Epidermal melanocyte (primary cell): Measurements from ENCODE around the gene INSYN1.
A peak's percentile ranks its signal among the peaks of the same experiment; 100 is the strongest.
"Not testable (repeated sequence)": the region's sequence is repeated elsewhere in the genome, so short reads cannot be mapped to it uniquely, and the experiment has no call there.

ENCODE experiments used
- DNase-seq: peaks from one replicate; pipeline ENCODE4 v3.0.0; 2011; ENCODE audit warnings: low spot score; ENCODE audit not compliant: insufficient read length

Gene INSYN1

DNA sequence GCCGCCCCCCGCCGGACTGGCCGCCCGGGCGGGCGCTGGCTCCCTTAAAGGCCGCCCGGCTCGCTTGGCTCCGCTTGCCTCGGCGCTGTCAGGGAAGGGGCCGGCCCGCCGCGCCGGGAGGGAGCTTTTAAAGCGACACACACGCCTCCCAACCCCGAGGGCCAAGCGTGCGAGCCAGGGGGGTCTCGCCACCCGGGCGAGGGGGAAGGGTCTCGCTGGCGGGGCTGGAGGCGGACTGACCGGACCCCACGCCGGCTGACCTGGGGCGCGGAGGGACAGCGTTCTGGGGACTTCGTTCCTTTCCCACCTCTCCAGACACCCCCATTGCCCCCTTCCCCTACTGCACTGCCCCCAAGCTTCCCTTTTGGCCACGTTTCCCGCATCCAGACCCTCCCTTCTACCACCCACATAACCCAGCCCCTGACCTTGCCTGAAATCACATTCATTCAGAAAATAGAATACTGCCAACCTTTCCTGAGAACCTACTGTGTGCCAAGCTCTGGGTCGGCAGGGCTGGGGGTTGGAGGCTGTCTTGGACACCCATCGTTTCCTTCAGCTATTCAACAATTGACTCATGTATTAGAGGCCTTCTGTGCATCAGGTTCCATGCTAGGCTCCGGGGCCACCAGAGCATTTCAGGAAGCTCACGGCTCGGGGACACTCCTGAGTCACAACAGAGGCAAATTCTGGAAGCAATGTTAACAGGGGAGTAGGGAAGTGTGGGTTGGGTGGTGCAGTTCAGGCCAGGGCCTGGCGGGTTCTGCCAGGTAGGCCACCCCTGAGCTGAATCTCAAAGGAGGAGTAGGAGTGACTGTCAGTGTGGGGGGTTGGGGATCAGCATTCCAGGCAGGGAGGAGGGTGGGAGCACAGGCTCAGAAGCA is at the start of gene INSYN1:
Gene INSYN1, minus strand, starts transcription at position 102 of the 881 bp plus-strand sequence. CDS start 2,221 bp downstream, outside the sequence.
- DNase-seq: peak; percentile 71

GRCh38 chr15:73802431-73803041 is 49.4 kb upstream of the INSYN1 start:
- no peak for DNase-seq

DNA sequence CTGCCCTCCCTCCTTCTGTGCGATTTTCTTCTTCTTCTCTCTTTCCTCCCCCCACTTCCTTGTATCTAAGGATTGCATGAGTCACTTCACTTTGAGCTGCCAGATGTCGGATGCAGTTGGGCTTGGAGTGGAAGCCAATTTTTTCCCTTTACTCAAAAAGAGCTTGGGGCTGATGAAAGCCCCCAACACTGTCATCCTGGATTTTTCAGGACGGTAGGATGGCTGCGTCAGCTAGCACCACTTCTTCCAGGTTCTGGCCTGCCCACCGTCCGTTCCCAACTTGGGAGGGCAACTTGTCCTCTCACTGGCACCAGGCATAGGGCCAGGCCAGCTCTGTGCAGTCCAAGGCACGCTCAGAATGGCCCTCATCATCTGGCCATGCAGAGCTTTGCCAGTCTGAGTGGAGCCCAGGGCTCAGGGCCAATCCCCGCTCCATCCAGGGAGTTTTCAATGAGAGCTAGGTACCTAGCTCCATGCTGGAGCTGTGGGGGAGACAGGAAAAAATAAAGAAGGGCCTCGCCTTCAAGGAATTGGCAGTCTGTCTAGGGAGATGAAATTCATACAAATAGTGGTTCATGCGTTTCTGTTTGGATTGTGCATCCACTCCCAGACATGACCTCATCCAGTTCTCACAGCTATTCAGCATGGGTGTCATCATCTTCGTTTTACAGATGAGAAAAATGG is 47.7 kb upstream of the INSYN1 start:
- peak; percentile 48 for DNase-seq

DNA sequence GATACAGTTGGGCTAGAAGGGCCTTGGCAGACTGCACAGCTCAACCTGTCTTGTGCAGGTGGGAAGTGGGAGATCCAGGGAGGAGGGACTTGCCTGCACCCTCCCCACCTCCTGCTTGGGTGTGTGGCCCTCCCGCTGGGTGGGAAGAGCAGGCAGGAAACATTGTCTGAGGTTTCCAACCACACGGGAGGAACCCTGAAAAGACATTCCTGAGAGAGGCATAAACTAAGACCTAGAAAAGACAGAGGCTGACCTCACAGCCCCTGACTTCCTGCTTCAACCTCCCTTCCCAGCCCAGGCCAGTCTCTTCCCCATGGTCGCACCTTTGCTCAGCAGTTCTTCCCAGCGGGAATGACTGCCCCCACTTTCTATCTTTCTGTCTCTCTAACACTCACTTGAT is 46.3 kb upstream of the INSYN1 start:
- no peak for DNase-seq

GRCh38 chr15:73797366-73798158 is 44.4 kb upstream of the INSYN1 start:
- DNase-seq: no peak

DNA sequence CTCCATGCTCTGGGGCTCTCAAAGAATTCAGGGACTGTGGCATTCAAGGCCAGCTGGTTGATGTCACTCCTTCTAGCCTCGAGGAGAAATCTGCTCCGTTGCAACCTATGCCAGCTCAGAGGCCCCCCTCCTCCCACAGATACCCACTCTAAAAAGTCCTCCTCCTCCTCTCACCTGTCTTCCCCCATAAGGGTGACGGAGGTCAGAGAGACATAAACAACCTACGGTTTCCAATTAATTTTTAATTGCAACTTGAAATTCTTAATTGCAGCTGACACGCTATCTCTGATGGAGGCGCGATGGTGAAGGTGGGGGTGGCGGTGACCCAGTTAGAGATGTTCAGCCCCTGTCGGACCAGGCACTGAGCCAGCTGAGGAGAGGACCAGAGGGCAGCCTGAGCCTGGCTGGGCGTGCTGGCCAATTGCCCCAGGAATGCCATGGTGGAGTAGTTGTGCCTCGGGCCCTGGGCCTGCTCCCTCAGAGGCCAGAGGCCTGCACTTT is 43.2 kb upstream of the INSYN1 start:
- no peak for DNase-seq

GRCh38 chr15:73794443-73795133 is 41.4 kb upstream of the INSYN1 start:
- DNase-seq: no peak

DNA sequence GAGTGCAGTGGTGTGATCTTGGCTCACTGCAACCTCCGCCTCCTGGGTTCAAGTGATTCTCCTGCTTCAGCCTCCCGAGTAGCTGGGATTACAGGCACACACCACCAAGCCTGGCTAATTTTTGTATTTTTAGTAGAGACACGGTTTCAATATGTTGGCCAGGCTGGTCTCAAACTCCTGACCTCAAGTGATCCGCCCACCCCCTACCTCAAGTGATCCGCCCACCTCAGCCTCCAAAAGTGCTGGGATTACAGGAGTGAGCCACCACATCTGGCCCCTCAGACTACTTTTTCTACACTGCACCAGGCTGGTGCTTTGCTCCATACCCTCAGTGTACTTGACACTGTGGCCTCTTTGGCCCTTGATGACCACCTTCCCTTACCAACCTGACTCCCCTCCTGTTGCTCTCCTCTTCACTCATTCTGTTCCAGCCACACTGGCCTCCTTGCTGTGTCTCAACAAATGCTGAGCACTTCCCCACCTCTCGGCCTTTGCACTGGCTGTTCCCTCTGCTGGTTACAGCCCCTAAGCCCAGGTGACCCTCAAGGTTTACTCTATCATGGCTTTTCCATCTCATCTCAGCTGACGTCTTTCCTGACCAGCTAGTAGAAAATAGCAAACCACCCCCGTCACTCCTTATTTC is 39.9 kb upstream of the INSYN1 start:
- not testable (repeated sequence) for DNase-seq

DNA sequence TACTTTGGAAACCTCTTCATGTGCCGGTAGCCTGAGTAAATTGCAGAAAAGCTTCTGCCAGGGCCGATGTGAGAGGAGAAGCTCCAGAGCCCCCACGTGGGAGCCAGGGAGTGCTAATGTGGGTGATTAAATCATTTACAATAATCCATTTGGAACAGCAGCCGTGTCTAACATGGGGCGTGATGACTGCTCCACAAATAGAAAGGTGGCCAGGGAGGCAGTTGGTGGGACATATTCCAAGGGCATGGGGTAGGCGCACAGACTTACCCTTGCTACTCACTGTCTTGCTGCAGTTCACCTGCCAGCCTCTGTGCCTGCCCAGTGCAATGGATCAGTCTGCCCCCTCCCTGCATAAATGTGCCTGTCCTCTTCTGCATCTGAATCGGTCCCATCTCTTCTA is 39.3 kb upstream of the INSYN1 start:
- DNase-seq: no peak

- no peak for DNase-seq
Measured at GRCh38 chr15:73789521-73790240, 36.5 kb upstream of the INSYN1 start.

- no peak for DNase-seq
Measured at GRCh38 chr15:73787621-73788020, 34.5 kb upstream of the INSYN1 start.

DNA sequence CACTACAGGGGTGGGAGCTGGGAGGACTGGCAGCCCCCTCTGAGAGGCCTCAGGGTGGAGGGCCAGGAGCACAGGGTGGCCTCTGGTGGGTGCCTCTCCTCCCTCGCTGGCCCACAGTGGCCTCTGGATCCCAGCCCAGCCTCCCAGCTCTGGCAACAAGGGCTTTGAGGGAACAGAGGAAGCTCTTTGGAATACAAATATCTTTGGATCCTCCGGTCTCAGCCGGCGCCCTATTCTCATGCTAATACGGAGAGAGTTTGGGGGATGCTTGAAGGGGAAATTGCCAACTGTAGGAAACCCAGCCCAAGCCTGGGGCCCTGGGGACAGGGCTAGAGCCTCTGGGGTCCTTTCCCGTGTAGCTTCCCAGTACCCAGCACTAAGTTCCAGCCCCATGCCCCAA is 33.4 kb upstream of the INSYN1 start:
- no peak for DNase-seq

DNA sequence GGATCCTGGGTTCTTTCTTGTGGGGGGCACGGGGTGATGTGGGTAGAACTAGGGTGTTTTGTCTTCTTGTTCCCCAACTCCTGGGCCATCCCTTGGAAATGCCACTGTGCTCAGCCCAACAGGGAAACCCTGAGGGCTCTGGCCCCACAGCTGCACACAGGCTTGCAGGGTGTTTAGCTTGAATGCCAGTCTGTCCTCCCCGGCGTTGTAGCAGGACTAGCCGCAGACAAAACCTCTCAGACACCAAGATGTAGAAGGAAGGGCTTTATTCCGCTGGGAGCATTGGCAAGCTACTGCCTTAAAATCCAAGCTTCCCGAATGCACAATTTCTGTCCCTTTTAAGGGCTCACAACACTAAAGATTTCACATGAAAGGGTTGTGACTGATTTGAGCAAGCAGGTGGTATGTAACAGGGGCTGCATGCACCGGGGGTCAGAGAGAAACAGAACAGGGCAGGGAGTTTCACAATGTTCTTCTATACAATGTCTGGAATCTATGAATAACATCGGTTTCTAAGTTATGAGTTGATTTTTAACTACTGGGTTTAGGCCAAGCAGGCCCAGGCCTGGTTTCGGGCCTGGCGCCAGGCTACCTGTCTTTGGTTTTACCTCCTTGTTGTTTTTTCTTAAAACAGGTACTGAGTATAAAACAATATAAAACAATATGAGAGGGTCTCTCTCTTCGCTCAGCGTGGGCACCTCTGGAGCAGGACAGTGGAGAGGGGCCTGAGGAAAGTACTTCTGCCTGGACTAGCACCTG is 32.3 kb upstream of the INSYN1 start:
- not testable (repeated sequence) for DNase-seq

DNA sequence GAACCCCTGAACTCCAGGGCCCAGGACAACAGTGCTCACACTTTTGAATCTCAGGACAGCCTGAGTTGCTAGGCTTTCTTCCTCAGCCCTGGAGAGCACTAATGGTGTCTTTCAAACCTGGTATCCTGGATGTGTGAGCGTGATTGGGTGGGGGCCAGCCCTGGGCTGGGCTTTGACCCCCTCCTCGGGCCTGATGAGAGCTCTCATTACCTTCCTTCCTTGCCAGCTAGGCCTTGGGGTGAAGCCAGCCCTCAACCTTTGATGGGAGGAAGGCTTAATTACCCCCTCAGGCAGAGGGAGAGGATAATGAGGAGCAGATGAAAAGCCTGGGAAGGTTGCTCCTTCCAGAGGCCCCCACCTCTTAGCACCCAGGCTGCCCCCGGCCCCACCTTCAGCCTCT is 31.1 kb upstream of the INSYN1 start:
- DNase-seq: no peak

DNA sequence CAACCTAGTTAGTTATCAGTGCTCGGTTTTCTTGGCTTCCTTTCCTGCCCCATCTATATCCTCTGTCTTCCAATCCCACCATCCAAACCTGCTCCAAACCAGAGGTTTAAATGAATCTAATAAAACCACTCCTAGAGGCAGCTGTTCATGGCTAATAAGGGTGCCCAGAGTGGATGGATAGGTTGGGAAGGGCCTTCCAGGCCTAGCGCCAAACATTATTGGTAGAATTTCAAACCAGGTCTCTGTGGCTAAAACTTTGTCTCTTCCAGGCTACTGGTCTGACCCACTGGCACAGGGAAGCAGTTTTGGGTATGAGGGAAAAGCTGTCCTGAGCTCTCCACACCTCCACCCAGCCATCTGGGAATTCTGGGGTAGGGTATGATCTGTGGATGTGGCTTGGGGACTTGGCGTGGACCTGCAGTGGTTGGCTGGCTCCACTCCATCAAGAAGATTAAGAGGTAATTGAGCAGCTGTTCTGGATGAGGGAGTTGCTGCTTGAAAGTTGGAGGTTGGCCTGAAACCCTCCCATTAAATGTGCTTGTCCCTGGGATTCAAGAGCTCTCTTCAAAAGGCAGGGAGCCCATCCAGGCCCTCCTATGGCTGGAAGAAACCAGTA is 29.3 kb upstream of the INSYN1 start:
- DNase-seq: no peak

DNA sequence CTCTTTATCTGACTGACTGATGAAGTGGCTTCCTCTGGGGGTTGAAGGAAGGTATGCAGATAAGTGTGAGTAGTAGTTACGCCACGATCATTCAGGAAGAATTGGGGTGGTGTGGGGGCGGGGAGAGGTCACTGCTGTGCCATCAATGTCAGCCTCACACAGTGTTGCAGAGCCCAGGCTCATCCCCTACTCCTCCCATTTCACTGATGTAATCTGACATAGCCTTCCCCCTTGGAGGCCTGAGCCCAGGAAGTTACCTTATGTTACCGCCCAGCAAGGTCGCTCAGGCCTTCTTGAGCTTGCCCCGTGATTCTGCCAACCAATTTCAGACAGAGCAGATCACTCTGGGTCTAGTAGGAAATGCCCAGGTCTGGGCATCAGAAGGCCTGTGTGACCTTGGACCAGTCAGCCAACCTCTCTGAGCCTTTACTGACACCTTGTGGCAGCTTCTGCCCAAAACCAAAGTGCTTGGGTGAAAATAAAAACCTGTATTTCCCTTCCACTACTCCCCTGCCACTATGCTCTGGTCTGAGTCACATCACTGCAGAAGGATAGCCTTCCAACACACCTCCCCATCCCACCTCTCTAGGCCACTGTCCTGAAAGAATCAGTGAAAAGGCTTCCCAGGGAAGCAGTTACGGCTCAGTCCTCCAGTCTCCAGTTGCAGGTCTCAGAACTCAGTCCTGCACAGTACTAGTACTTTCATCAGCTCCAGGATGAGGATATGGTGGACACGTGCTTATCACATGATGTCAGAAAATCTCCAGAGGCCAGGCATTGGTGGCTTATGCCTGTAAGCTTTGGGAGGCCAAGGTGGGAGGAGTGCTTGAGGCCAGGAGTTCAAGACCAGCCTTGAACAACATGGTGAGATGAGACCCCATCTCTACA is 28.1 kb upstream of the INSYN1 start:
- DNase-seq: no peak

DNA sequence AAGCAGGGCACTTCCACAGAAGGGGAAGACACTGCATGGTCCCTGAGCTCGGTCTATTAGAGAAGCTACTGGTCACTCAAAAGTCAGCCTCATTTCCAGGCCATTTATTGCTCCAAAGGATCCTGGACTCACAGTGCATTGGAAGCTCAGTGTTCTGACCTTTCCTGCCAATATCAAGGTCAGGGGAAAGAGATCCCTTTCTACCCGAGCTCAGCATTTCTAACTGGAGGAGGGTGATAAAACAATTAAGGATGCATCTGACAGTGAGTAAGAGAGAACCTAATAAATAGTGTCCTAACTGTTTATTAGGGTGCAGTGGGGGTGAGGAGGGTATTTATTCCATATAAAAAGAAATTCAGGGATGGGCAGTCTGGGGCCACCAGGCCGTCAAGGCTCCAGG is 26.8 kb upstream of the INSYN1 start:
- DNase-seq: no peak
